VCaP (cell line): ENCODE results near the gene AGAP5.
"Not testable (repeated sequence)": the region's sequence is repeated elsewhere in the genome, so short reads cannot be mapped to it uniquely, and the experiment has no call there.

Experiments used
- H3K27ac ChIP-seq: fragments of 450-650 bp; 2 replicates; pipeline ENCODE4 v1.5.1; 2017
- TF ChIP-seq, protein P1 (sequence below): fragments of 450-650 bp; conservative IDR thresholded peaks from 2 replicates; pipeline ENCODE4 v1.5.1; 2017; ENCODE audit warnings: mild to moderate bottlenecking, moderate library complexity

AGAP5 gene

DNA sequence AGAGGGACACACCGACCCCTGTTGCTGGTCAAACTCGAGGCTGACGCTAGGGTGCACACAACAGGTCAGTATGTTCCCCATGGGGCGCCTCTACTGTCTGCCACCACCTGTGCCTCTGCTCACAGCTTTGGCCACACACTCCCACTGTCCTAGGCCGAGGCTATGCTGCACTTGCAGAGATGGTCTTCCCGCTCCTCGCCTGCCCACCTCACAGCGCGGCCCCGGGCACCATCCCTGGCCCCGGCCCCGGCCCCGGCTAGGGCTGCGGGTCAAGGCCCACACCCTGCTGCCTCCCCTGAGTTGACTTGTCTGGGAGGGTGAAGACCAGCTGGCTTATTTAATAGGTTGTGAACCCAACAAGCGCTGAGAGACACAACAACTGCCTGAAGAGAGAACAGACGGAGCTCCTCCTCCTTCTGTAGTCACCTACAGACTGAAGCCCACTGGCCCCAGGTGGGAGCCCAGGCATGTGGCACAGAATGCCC, at the start of gene AGAP5:
Gene AGAP5 (minus strand): TSS at position 435 of the 485 bp plus-strand sequence. CDS start 354 bp downstream, at position 81.
- not testable (repeated sequence) for H3K27ac ChIP-seq

DNA sequence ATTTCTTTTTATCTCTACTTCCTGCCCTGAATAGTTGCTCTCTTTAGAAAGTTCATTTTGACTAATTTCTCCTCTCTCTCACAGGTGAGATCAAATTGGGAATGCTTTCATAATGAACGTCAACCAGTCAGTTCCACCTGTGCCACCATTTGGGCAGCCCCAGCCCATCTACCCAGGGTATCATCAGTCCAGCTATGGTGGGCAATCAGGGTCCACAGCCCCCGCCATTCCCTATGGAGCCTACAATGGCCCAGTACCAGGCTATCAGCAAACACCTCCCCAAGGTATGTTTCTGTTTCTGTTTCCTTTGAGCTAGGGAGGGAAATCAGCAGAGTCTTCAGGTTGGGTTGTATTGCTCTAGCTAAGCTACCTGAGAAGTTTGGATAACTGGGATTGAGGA, 48.8 kb upstream of the AGAP5 start:
- no peak overlapping the region for H3K27ac ChIP-seq
- TF ChIP-seq, protein P1, sequence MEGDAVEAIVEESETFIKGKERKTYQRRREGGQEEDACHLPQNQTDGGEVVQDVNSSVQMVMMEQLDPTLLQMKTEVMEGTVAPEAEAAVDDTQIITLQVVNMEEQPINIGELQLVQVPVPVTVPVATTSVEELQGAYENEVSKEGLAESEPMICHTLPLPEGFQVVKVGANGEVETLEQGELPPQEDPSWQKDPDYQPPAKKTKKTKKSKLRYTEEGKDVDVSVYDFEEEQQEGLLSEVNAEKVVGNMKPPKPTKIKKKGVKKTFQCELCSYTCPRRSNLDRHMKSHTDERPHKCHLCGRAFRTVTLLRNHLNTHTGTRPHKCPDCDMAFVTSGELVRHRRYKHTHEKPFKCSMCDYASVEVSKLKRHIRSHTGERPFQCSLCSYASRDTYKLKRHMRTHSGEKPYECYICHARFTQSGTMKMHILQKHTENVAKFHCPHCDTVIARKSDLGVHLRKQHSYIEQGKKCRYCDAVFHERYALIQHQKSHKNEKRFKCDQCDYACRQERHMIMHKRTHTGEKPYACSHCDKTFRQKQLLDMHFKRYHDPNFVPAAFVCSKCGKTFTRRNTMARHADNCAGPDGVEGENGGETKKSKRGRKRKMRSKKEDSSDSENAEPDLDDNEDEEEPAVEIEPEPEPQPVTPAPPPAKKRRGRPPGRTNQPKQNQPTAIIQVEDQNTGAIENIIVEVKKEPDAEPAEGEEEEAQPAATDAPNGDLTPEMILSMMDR, result no peak

DNA sequence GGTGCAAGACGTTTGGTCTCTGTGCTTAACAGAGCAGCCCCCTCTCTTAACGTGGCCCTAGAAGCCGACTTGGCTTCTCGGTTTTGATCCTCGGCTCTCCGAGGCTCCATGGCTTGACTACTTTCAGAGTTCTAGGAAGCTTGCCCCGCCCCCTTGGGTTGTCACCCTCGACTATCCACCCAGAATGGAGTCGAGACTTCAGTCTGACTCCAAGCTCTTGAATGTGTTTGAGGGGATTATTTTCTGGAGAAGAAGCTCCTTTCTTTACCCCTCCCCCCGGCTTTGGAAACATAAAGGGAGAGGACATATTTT, 46.7 kb upstream of the AGAP5 start:
- TF ChIP-seq, protein P1, result no peak
- H3K27ac ChIP-seq, result peak overlapping the region; percentile 96

DNA sequence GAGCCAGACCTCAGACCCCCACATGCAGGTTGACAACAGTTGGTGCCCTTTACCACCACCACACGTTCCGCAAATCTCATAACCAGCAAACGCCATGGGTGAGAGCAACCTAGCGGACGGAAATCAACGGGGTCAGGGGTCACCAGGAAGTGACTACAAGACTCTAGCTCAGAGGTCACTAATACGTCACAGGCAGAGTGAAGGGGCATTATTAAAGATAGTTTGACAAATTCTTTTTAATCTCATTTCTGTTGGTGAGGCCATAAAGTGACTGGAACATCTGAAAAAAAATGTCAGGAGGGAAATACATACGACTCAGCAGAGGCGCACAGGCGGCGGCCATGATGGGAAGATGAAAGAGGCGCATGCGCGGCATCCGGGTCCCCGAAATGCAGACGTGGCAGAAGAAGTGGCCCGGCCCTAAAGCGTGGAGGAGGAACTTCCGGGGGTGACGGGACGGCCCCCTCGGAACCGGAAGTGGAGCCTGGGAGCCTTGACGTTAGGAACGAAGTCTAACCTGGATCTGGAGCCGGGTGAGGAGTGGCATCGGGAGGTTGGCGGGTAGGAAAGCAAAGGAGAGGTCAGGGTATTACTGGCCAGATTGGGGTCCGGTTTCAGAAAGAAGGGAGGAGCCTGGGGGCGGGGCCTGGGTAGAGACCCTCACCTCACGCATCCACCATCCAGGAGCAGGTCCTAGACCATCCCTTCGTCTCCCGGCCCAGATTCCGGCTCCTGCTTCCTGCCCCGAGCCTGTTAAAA, 46.2 kb upstream of the AGAP5 start, which contains the start of gene SEC24C:
Gene SEC24C (plus strand): TSS at position 468 of the 759 bp plus-strand sequence. CDS start 2,461 bp downstream, outside the sequence.
- TF ChIP-seq, protein P1, result no peak

DNA sequence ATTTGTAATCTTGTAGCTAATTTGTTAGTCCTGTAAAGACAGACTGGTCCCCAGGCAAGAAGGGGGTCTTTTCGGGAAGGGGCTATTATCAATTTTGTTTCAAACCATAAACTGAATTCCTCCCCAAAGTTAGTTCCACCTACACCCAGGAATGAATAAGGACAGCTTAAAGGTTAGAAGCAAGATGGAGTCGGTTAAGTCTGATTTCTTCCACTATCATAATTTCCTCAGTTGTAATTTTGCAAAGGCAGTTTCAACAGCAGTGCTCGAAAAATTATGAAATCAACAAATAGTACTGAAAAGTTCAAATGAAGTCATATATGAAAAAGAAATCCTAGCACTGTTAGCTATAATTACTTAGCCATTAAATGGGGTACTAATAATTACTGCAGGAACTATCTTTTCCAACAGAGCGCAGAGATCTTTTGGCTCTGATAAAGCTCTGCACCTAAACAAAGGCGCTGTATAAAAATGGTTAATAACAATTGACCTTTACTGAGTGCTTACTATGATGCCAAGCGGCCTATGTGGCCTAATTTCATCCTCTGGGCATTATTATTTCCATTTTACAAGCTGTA, 45.5 kb upstream of the AGAP5 start:
- TF ChIP-seq, protein P1, result no peak
- peak overlapping the region; percentile 96 for H3K27ac ChIP-seq

More for the DNA sequence above, 46.2 kb upstream of the AGAP5 start, which contains the start of gene SEC24C:
- H3K27ac ChIP-seq, result peak within 1 kb of the TSS; percentile 96

DNA sequence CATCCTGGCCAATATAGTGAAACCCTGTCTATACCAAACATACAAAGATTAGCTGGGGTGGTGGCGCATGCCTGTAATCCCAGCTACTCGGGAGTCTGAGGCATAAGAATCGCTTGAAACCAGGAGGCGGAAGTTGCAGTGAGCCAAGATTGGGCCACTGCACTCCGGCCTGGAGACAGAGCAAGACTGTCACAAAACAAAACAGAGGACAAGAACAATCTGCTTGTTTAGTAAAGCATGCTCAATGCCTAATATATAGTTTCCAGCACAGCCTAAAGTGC, 44.5 kb upstream of the AGAP5 start:
- H3K27ac ChIP-seq, result no peak overlapping the region
- TF ChIP-seq, protein P1, result no peak

DNA sequence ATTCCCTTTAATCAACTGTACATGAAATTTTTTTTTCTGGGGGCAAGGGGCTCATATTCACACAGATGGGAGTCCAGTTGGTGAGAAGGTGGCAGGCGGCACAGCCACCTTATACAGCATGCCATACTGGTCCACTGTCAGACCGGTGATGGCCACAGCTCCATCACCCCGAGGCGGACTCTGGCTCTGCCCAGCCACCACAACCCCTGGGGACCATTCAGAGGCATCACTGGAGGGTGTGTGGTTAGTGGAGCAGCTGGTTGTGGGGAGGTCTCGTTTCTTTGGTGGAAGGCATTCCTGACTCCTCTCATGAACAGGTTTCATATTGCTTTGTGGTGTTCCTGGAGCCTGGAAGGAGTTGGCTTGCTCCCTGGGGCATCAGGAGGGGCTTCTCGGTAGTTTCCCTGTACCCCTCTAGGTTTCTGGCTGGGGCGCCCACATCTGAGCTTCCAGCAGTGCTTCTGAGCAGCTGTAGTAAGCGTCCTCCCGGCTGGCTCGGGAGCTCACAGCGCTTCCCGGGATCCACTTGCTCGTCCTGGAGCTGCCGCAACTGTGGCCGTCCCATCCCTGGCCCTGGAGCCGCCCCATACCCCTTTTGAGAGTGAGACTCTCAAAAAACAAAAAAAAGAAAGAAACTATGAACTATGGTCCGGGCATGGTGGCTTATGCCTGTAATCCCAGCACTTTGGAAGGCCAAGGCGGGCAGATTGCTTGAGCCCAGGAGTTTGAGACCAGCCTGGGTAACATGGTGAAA, 42.8 kb upstream of the AGAP5 start:
- not testable (repeated sequence) for H3K27ac ChIP-seq

DNA sequence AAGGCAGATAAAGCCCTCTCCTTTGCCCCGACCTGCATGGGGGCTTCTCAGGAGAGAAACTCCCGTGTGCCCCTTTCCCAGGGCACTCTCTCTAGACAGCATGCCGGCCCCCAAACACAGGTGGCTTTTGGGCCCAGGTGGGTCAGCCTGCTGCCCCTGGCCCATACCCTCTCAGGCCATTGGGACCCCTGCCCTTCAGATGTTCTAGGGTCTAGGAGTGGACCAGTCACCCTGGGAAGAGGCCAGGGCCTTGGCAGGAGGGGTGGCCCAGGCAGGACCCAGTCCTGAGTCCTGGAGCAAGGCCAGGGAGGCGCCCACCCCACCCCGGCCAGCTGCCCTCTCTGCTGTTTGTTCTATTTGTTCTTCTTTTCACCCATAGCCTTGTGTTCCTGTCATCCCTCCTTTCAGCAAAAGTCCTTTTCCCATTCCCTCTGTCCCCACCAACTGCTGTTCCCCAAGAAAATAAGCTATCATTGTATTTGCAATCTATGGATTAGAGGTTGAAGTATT, 36.9 kb upstream of the AGAP5 start:
- TF ChIP-seq, protein P1, result no peak
- H3K27ac ChIP-seq, result no peak overlapping the region
